Urinary bladder (tissue), 4 donors: ENCODE measurements around the gene C16orf89. TPM values are rescaled to one million over a fixed set of nuclear protein-coding genes. Genes with fewer than 3 reads are reported as not detected.
"Not testable (repeated sequence)": the region's sequence is repeated elsewhere in the genome, so short reads cannot be mapped to it uniquely, and the experiment has no call there.

Source experiments
- DNase-seq: peaks from one replicate; pipeline ENCODE4 v3.0.0-alpha.2; 2015; ENCODE audit errors: extremely low spot score
- H3K27ac ChIP-seq: one replicate; pipeline ENCODE4 v1.5.1; 2013; ENCODE audit warnings: low read depth, mild to moderate bottlenecking, moderate library complexity
- H3K36me3 ChIP-seq: one replicate; pipeline ENCODE4 v1.6.1; 2013; ENCODE audit warnings: mild to moderate bottlenecking, moderate library complexity; ENCODE audit not compliant: insufficient read depth
- H3K4me1 ChIP-seq: one replicate; pipeline ENCODE4 v1.6.1; 2013; ENCODE audit warnings: mild to moderate bottlenecking, moderate library complexity; ENCODE audit not compliant: insufficient read depth
- H3K4me3 ChIP-seq: one replicate; pipeline ENCODE4 v1.5.1; 2013; ENCODE audit warnings: low read depth, low read length
- WGBS: extraction: QIAGEN DNeasy Blood & Tissue Kit; methylation state at CpG from one replicate; pipeline ENCODE4 v1.1.7; 2013; 5-methylcytosine and 5-hydroxymethylcytosine counted together
- polyA plus RNA-seq: library from polyadenylated mRNA; stranded (reverse); fragments of 200-250 nt; gene quantifications from one replicate; pipeline ENCODE4 v1.2.3, GENCODE V29; 2013
- total RNA-seq: library from RNA; depleted of rRNA; stranded (reverse); fragments of >200 nt; gene quantifications from one replicate; pipeline ENCODE4 v1.2.3, GENCODE V29; 2014
- donor health status: healthy with polysubstance abuse.
- donor health status: healthy.

The C16orf89 gene
- total and polyA plus RNA-seq, 2 donors = 6.0 to 11.1 TPM

DNA sequence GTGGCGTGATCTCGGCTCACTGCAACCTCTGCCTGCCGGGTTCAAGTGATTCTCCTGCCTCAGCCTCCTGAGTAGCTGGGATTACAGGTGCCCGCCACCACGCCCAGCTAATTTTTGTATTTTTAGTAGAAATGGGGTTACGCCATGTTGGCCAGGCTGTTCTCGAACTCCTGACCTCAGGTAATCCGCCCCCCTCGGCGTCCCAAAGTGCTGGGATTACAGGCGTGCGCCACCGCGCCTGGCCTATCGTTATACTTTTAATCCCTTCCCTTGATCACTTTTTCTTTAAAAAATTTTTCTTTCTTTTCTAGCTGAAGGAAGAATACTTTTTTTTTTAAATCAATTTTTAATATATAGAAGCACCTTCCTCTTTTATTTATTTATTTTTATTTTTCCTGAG lies 8.0 kb upstream of the C16orf89 start:
- DNase-seq, H3K36me3 ChIP-seq, H3K27ac ChIP-seq, H3K4me1 ChIP-seq, H3K4me3 ChIP-seq: not testable (repeated sequence)
- WGBS = 96% methylated on average over 15 of the region's 15 CpGs

DNA sequence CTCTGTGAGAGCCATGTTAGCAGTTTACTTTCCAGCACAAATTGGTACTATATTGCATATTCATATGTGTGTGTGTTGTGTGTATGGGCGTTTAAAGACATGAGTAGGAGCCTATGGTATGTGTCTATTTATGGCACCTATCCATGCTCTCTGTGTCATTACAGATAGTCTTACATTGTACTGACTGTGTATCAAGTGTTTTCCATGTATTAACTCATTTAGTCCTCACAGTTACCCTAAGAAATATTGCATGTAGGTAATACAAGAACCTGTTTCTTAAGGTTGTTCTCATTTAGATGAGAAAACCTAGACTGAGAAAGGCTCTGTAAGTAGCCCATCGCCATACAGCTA lies 7.5 kb upstream of the C16orf89 start:
- WGBS = 81% methylated on average over 2 of the region's 2 CpGs
- Histone ChIP-seq H3K4me3 (no peak overlapping the region), H3K27ac (no peak overlapping the region), H3K36me3 (no peaks in the 10 kb centered on the region), H3K4me1 (no peaks in the 10 kb centered on the region)
- DNase-seq = no peak

DNA sequence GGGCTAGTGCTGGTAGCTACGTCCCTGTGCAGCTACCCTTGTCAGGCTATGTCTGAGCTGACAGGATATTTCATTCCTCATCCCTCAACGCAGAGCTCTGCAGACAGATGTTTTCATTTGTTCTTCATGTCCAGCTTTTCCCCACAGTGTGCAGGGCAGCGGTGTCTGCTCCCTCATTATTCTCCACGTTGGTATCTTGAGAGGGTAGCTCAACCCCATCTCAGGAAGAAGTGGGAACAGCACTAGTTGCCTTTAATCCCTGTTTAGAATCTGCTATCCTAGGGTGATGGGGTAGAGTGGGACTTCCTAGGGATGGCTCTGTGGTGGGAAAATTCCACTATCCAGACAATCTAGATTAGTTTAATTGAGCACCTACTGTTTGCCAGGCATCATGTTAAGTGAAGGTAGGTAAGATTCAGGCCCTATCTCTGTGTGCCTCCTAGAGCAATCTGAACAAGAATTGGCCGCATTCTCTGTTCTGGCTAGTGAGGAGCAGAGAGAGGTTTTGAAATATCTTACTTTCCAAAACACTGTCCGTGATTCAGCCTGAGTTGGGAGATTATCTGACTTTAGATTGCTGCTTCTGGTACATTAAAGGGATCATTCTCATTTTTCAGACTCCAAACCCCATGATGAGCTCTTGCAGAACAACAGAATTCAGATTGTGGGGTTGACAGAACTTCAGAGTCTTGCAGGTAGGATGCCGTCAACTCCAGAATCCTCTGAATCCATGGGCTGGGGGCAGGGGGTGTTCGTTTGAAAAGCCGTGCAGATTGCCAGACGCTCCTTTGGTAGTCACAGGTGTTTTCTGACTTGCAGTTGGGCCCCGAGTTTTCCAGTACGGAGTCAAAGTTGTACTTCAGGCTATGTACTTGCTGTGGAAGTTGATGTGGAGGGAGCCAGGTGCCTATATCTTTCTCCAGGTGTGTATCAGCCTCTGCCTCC lies 6.8 kb upstream of the C16orf89 start:
- WGBS = 58% methylated on average over 12 of the region's 12 CpGs
- Histone ChIP-seq H3K27ac (no peak overlapping the region), H3K4me1 (no peaks in the 10 kb centered on the region), H3K4me3 (peak overlapping the region; percentile 56), H3K36me3 (no peaks in the 10 kb centered on the region)
- no peak for DNase-seq

DNA sequence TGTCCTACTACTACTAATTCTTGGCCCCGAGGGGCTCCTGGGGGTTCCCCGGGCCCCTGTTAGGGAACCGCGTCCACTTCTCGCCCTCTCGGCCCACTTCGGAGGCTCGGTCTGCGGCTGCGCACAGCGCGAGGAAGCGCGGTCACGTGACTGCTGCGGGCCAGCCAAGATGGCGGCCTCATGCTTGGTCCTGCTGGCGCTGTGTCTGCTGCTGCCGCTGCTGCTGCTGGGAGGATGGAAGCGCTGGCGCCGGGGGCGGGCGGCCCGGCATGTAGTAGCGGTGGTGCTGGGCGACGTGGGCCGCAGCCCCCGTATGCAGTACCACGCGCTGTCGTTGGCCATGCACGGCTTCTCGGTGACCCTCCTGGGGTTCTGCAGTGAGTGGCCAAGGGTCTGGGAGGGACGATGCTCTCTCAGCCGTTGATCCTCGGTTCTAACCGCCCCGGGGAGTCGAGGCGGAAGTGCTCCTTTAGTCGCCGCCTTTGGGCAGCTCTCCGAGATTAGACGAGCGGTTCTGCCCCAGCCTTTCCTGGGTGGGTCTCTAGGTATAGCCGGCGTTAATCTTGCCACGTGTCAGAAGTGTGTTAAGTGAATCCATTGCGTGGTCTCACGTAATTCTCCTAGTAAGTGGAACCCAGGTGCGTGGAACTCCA lies 6.1 kb upstream of the C16orf89 start, which contains the start of gene ALG1:
TSS of gene ALG1 (plus strand) at position 163 of the 653 bp plus-strand sequence. CDS start at position 170, 7 bp downstream.
- no peaks in the 10 kb centered on the region for H3K4me1 ChIP-seq
- WGBS = under 1% methylated on average over 53 of the region's 53 CpGs

DNA sequence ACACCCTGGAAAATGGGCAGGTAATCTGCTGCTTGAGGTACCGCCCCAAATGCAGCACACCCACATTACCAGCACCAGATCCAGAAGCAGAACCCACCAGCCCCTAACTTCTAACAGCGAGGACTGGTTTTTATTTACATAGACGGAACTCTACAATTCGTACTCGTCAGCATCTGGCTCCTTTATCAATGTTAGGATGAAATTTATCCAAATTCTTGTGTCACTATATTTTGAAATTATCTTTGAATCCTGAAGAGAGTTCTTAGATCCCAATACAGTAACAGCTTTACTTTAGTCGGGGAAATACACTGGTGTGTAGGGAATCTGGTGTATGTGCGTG lies 5.6 kb upstream of the C16orf89 start:
- 55% methylated on average over 7 of the region's 7 CpGs for WGBS
- Histone ChIP-seq H3K27ac (peak overlapping the region; percentile 77), H3K36me3 (no peaks in the 10 kb centered on the region), H3K4me3 (peak overlapping the region; percentile 56), H3K4me1 (no peaks in the 10 kb centered on the region)
- no peak for DNase-seq

More for the DNA sequence above, 6.1 kb upstream of the C16orf89 start, which contains the start of gene ALG1:
- no peaks in the 10 kb centered on the region for H3K36me3 ChIP-seq
- peak; percentile 64 for DNase-seq
- peak within 1 kb of the TSS; percentile 56 for H3K4me3 ChIP-seq
- H3K27ac ChIP-seq = peak within 1 kb of the TSS; percentile 77

DNA sequence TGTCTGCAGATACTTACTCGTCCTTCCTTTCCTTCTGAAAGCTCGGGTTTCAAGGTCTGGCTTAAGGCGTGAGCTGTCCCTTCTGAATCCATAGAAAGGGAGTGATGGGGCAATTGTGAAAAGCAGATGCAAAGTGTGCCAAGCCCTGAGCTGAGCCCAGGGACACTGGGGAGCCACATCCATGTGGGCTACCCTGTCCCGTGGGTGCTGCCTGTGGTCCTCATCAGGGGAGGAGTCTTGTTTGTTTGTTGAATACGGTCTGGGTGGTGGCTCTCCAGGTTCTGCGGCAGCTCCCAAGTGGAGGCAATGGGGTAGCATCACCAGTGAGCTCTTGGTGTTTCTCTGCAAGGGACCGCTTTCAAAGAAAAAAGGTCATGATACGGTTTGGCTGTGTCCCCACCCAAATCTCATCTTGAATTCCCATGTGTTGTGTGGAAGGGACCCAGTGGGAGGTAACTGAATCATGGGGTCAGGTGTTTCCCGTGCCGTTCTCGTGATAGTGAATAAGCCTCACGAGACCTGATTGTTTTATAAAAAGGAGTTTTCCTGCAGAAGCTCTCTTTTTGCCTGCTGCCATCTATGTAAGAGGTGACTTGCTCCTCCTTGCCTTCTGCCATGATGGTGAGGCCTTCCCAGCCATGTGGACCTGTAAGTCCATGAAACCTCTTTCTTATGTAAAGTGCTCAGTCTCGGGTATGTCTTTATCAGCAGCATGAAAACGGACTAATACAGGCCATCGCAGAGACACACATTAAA lies 4.9 kb upstream of the C16orf89 start:
- WGBS = 86% methylated on average over 15 of the region's 15 CpGs
- no peak overlapping the region for H3K27ac ChIP-seq
- no peak overlapping the region for H3K4me3 ChIP-seq
- H3K4me1 ChIP-seq = no peaks in the 10 kb centered on the region
- H3K36me3 ChIP-seq = no peaks in the 10 kb centered on the region
- DNase-seq = no peak

DNA sequence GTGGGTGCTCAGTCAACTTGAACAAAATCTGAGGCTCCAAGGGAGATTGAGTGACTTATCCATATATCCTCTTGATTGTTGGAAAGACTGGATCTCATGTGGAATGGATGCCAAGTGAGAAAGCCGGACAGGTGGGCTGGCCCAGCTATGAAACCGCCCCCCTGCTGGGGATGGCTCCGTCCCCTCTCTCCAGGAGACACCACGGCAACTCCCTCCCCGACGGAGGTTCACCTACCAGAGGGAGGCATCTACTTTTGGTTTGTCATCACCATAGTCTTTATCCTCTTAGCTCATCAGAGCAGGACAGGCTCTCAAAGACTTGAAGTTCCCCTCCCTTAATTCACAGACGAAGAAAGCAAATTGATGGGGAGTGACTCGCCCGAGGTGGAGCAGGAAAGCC lies 4.1 kb upstream of the C16orf89 start:
- no peaks in the 10 kb centered on the region for H3K36me3 ChIP-seq
- no peaks in the 10 kb centered on the region for H3K4me1 ChIP-seq
- DNase-seq = no peak
- no peak overlapping the region for H3K4me3 ChIP-seq
- 94% methylated on average over 9 of the region's 9 CpGs for WGBS
- H3K27ac ChIP-seq = no peak overlapping the region

DNA sequence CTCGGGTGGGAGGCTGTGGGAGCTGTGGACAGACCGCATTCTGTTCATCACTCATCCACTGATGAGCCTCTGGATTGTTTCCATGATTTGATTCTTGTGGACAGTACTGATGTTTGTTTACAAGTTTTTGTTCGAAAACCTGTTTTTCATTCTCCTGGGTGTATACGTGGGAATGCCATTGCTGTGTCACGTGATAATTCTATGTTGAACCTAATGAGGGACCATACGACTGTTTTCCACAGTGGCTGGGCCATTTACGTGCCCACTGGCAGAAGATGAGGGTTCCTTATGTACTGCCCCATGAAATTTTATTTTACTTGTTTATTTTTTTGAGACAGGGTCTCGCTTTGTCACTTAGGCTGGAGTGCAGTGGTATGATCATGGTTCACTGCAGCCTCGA lies 3.3 kb upstream of the C16orf89 start:
- H3K27ac ChIP-seq = no peak overlapping the region
- H3K4me3 ChIP-seq = no peak overlapping the region
- no peaks in the 10 kb centered on the region for H3K4me1 ChIP-seq
- no peak for DNase-seq
- 86% methylated on average over 9 of the region's 9 CpGs for WGBS
- H3K36me3 ChIP-seq = no peaks in the 10 kb centered on the region

DNA sequence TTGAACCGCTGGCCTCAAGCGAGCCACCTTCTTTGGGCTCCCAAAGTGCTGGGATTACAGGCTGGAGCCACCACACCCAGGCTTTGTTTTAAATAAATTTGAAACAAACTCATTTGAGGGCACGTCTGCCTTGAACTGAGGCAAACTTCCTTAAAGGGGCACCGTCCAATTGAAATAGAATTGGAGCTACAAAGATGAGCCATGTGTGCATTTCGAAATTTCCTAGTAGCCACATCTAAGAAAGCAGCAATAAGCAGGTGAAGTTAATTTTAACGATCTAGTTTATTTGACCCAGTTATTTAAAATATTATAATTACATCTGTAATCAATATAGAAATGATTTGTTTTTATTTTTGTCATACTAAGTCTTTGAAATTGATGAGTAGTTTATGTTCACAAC lies 755 bp upstream of the C16orf89 start:
- H3K4me1 ChIP-seq = no peaks in the 10 kb centered on the region
- no peaks in the 10 kb centered on the region for H3K36me3 ChIP-seq
- no peak for DNase-seq
- H3K4me3 ChIP-seq = no peak overlapping the region
- no peak overlapping the region for H3K27ac ChIP-seq
- 62% methylated on average over 6 of the region's 6 CpGs for WGBS

DNA sequence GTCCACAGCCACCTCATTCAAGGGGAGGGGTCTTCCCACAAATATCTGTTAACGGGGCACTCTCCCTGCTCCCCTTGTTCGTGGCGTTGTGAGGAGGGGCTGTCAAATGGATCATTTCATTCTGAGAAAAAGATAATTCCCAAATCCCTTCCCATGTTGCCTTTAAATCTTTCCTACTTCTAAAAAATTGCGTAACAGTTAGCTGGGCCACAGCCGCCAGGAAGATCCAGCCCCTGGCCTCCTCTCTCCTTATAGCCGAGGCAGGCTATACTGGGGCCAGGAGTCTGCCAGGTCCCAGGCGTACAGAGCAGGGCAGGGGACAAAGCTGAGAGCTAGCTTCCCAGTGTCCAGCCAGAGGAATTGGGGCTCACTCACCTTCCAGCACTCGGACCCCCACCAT lies 430 bp downstream of the C16orf89 start:
- Histone ChIP-seq H3K4me3 (peak overlapping the region; percentile 10), H3K4me1 (no peaks in the 10 kb centered on the region), H3K36me3 (no peaks in the 10 kb centered on the region), H3K27ac (no peak overlapping the region)
- WGBS = 35% methylated on average over 8 of the region's 8 CpGs
- no peak for DNase-seq

DNA sequence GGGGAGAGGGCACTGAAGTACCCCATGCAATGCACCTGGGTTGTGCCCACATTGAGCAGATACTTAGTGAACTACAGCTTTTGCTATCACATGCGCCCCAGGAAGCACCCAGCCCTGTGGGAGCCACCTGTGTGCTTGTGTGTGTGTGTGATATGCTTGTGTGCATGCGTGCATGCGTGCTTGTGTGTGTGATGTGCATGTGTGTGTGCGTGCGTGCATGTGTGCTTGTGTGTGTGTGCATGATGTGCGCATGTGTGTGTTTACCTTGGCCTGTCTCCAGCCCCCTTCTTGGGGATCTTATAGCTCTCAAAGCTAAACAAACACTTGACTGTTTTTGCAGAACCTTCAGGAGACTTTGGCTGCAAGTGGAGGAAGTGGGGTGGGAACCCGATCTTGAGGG lies 841 bp downstream of the C16orf89 start:
- WGBS = 41% methylated on average over 7 of the region's 7 CpGs
- Histone ChIP-seq H3K36me3 (no peaks in the 10 kb centered on the region), H3K4me1 (no peaks in the 10 kb centered on the region), H3K4me3 (peak overlapping the region; percentile 10), H3K27ac (no peak overlapping the region)
- peak; percentile 43 for DNase-seq

DNA sequence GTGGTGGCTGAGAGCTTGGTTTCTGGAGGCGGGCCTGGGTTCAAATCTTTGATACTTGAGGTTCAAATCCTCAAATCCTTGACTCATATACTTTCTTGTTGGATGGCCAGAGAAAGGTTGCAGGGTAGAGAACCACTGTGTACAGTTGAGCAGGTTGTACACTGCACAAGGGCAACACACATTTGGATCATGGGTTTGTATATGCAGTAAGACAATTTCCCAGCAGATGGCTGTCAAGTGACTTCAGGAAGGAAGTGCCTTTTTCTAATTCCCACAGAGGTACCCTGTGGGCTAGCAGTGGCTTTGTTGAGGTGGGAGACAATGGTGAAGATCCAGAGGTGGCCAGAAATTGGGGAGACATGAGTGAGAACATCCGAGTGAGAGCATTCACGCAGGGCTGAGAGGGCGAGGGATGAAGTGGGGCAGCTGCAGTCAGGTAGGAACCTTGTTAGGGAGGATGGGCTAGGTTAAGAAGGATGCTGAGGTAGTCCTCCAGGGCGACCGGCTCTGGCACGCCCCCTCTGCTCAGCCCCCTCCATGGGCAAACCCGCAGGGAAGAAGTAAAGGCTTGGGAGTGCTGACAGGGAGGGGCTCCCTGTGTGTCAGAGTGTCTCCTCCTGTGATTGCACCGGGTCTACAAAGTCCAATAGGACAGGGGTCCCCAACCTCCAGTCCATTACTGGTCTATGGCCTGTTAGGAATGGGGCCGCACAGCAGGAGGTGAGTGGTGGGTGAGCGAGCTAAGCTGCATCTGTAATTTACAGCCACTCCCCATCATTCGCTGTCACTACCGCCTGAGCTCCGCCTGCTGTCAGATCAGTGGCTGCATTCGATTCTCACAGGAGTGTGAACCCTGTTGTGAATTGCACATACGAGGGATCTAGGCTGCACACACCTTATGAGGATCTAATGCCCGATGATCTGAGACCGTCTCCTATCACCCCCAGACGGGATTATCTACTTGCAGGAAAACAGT lies 2.7 kb downstream of the C16orf89 start:
- no peak for DNase-seq
- no peak overlapping the region for H3K4me3 ChIP-seq
- WGBS = 65% methylated on average over 19 of the region's 19 CpGs
- H3K36me3 ChIP-seq = no peaks in the 10 kb centered on the region
- H3K4me1 ChIP-seq = no peaks in the 10 kb centered on the region
- H3K27ac ChIP-seq = no peak overlapping the region

DNA sequence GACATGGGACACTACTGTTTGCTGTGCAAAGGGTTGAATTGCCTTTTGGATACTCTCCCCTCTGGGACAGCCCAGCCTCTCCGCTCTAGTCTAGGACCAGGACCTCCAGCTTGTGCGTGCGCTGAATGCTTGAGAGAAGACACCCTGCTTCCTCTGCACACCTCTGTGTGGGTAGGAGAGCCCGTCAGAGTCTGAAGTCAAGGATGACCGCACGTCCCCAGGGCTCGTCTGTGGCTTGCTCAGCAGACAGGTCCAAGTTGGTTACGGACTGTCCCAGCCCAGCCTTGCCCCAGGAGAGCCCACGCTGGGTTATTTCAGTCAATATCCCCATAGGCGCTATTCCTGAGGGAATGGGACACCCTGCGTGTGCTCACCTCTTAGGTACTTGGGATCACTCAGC lies 3.7 kb downstream of the C16orf89 start:
- Histone ChIP-seq H3K4me1 (no peaks in the 10 kb centered on the region), H3K4me3 (no peak overlapping the region), H3K27ac (no peak overlapping the region), H3K36me3 (no peaks in the 10 kb centered on the region)
- WGBS = 81% methylated on average over 11 of the region's 11 CpGs
- DNase-seq = no peak
